ENCODE results near the gene GOLGA6L7.
"Not testable (repeated sequence)": the region's sequence is repeated elsewhere in the genome, so short reads cannot be mapped to it uniquely, and the experiment has no call there.

Gene GOLGA6L7, protein sequence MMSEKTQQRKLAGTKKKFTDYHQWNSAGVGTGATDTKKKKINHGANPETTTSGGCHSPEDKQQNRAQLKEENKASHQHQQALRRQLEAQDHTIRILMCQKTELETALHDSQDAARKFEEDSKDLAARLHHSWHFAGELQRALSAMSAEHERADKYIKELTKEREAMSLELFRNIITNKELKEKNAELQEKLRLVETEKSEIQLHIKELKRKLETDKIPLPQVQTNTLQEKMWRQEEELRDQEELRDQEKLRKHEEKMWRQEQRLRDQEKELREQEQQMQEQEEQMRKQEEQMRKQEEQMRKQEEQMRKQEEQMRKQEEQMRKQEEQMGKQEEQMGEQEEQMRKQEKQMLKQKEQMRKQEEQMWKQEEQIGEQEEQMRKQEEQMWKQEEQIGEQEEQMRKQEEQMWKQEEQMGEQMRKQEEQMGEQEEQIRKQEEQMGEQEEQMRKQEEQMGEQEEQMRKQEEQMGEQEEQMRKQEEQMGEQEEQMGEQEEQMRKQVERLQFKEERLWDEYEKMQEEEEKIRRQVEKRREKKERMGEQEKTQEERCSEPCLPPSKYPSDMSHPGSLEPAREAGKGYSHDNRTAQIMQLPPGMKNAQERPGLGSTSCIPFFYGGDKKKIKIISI

DNA sequence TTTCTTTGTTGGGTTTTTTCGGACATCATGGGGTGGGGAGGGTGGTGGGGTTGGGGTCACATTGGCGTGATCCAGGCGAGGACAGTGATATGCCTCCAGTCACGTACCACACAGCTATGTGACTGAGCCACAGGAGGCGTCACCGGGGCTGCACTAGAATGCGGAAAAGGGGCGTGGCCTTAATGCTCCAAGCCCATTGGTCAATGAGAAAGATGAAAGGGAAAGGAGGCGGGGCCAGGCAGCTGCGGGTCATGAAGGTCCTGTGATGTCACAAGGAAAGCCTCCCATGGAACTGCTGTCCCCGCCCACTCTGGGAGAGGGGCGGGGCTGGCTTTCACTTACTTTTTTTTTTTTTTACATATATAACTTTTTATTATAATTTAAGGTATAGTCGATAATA is at the start of gene GOLGA6L7:
TSS of gene GOLGA6L7 (minus strand) at position 124 of the 400 bp plus-strand sequence. CDS start at position 29, 95 bp downstream.
- not testable (repeated sequence) for DNase-seq (ENCODE audit: low spot score)

DNA sequence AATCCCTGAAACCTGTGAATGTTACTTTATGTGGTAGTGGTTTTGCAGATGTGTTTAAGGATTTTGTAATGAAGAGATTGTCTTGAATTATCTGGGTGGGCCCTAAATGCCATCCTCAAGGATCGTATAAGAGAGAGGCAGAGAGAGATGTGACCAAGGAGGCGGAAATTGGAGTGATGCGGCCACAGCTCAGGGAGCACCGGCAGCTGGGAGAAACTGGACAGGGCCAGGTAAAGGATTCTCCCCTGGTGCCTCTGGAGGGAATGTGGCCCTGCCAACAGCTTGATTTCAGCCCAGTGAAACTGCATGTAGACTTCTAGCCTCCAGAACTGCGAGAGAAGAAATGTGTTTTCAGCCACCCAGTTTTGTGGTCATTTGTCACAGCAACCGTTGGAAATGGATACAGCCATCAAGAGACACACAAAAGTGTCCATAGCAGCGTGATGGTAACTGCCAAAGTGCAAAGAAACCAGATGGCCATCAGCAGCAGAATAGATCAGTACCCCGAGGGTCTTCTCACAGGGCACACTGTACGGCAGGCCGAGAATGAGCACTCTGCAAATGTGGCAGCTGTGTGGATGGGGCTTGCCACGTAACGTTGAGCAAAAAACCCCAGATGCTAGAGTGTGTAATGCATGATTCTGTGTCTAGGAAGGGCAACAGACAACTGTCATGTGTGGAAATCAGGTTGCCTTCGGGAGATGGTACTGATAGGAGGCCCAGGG is 49.6 kb upstream of the GOLGA6L7 start:
- DNase-seq (ENCODE audit: low spot score), result no peak

DNA sequence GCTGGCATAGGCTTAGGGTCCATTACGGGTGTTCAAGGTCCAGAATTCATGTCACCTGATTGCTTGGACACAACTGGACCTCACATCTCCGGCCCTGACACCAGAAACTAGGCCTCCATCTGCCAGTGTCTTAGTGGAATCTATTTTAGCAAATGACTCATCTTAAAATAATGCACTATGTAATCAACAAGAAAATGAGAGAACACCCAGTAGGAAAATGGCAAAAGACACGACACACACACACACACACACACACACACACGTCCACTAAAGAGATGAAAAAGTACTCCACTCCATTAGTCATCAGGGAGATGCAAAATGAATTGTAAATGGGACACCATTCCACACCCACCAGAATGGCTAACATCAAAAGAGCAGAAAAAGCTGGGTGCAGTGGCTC is 48.5 kb upstream of the GOLGA6L7 start:
- no peak for DNase-seq (ENCODE audit: low spot score)

DNA sequence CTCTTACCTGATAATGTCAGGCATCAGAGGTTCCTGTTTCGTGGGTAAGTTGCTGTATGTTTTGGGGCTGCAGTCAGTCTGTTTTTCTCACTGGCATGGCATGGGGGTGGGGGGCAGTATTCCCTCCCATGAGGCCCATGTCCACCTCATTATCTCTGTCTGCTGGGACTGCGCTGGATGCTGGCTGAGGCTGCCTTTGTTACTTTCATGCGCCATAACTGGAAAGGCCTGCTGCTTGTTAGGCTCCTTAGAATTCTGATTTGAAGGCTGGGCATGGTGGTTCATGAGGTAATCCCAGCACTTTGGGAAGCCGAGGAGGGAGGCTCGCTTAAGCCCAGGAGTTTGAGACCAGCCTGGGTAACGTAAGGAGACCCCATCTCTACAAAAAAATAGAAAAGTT is 47.1 kb upstream of the GOLGA6L7 start:
- DNase-seq (ENCODE audit: low spot score), result no peak

DNA sequence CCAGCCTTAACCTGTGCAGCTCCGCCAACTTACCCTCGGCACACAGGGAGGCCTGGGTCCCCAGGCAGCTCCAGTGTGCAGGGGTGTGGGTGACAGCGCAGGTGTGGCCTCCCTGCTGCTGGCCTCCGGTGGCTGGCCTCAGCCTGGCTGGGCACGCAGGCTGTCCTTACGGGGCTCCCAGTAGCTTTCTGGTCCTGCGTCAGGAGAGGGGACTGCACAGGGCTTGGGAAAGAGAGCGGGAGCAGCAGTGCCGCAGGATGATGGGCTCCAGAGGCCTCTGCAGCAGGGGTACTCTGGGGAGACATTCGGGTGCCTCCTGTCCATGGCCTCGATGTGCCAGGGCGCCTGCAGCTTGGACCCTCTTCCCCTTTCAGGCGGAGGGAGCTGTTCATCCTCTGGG is 46.7 kb upstream of the GOLGA6L7 start:
- DNase-seq (ENCODE audit: low spot score), result no peak

DNA sequence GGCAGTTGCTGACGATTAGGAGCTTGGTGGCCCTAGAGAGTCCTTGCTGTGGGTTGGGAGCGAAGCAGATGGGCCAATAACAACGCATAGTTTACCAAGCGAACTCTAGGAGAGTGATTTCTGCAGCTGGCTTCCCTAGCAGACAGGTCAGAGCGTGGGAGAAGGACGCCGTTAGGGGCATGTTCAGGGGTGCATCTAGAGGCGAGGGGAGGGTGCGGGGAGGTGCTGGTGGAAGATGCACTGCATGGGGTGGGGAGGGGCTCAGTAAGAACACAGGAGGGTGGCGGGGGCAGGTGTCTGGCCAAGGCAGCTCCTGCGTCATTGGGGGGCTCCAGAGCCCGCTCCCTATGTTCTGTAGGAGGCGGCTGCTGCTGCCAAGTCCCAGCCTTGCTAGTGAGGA is 46.2 kb upstream of the GOLGA6L7 start:
- DNase-seq (ENCODE audit: low spot score), result no peak

DNA sequence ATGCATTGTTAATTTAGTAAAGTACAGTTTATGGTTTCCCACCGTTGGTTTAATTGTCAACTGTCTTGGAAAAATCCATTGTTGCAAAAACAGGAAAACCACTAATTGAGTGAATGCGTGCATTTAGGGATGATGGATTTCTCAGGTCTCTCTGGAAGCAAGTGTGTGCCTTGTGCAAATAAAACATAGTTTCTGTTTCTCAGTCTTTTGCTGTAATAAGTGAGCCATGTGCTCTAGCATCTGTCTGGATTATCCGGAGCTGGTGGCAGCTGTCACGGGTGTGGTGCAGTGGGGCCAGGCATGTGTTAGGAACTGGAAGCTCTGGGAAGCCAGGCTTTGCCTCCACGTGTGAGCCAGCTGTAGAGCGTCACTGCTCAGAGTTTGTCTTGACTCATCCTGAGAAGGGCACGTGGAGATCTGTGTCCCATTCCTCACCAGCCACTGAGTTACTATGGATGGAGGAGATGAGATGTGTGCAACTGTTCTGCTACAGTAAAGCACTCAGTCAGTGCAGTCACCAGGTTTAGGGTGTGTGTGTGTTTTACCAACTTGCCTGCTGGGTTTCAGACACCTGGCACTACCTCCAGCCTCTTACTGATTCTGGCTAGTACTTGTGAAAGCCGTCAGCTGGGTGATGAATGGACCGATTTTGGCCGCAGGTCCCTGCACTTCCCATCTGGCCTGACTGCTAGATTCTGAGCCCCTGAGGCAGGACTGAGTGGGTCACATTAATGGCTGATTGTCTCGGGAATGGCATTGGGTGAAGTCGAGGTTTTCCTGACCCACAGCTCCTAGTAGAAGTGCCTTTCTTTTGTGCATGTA is 44.6 kb upstream of the GOLGA6L7 start:
- no peak for DNase-seq (ENCODE audit: low spot score)

DNA sequence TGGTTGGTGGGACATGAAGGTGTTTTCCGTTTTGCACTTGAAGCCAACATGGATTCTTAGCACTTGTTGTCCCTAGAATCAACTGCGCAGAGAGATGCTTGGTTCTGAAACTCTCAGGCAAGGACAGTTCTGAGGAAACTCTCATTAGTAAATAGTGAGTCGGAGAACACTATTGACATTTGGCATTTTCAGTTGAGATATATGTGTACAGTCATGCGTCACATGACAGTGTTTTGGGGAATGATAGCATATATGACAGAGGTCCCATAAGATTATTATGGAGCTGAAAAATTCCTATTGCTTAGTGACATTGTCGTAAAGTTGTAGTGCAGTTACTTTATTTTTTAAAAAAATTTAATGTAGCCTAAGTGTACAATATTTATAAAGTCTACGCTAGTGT is 43.1 kb upstream of the GOLGA6L7 start:
- DNase-seq (ENCODE audit: low spot score), result no peak

DNA sequence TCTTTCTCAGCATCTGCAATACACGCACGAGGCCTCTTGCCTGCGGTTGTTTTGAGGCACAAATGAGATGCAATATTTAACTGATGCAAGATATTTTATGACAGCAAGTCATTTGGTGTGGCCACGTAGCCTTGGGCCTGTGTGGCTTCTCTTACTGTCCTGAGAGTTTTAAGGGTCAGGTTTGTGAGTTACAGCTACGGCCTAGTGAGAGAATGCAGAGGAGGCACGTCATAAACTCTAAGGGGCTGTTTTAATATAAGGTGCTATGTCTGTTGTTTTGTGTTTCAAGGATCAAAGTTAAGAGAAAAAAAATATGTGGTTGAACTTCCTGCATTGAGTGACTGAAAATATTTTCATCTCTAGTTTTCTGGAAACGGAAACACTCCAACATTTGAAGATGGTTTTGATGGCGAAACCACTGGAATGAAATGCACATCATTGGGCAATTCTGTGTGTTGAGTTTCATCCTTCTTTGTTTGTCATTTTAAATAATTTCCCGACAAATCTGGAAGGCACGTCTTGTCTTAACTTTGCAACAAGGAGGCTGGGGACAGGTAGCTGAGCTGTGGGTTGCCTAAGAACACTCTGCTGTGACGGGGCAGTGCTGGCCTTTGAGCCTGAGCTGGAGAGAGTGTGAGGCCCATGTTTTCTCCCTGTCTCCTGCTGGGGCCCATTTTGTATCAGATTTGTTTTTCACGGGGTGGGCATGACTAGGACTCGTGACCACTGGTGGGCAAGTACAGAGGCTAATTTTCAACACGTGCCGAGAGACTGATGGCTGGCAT is 42.5 kb upstream of the GOLGA6L7 start:
- no peak for DNase-seq (ENCODE audit: low spot score)

DNA sequence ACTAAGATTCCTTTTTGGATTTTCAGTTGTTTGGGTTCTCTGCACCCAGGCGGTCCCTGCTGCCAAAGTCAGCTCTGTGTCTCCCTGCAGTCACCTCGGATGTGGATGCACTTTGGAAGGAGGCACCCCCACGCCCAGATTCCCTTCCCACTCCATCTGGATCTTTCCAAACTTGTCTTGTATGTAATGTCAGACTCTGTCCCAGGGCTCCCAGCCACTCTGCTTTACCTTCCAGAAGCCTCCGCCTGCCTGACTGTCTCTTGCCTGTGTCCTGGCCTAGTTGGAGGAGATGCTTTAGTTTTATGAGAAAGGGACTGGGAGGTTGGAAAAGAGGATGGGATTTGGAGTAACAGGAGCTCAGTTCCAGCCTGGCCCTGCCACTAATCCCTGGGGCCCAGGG is 41.8 kb upstream of the GOLGA6L7 start:
- DNase-seq (ENCODE audit: low spot score), result not testable (repeated sequence)

DNA sequence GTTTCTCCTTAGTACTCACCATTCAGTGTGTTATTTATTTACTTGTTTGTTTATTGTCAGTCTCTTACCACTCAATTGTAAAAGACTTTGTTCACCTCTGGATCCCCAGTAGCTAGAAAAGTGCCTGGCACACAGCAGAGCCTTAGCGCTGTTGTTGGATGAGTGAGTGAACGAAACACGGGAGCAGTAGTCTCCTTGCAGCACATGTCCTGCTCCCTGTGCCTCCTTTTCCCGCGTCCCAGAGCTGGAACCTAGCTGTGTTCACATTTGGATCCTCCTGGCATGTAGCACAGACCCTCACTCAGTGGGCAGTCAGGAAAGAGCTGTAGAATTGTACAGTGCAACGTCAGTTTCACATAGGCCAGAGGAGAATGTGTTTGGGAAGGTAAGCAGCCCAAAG is 41.4 kb upstream of the GOLGA6L7 start:
- not testable (repeated sequence) for DNase-seq (ENCODE audit: low spot score)

DNA sequence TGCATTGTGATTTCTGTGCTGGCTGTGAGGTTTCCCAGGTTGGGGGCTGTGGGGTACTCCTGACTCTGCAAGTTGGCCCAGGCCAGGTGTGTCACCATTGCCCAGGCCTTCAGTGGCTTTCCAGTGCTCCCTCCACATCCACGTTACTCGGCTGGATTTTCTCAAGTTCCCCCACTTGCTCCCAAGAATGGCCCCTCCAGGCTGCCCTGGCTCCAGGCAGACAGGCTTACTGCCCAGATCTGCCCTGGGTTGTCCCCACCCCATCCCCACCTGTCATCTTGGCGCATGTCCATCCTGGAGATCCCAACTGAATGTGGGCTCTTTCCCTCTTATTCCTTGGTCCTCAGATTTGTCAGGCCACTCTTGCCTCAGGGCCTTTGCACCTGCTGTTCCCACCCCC is 40.9 kb upstream of the GOLGA6L7 start:
- DNase-seq (ENCODE audit: low spot score), result no peak

DNA sequence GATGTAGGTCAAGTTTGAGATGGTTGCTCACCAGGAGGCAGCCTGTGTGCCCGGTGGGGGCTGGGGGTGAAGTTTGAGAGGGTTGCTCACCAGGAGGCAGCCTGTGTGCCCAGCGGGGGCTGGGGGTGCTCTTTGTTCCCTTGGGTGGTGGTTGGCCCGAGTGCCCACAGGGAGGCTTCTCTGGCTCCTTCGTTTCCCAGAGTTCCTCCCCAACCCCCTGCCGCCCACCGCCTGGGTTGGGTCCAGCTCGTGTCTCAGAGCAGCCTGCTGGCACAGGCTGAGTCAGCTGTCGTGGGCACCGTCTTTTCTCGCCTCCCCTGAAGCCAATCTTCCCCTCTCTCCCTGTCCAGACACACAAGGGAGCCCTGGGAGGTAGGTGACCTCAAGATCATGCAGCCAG is 40.5 kb upstream of the GOLGA6L7 start:
- no peak for DNase-seq (ENCODE audit: low spot score)

DNA sequence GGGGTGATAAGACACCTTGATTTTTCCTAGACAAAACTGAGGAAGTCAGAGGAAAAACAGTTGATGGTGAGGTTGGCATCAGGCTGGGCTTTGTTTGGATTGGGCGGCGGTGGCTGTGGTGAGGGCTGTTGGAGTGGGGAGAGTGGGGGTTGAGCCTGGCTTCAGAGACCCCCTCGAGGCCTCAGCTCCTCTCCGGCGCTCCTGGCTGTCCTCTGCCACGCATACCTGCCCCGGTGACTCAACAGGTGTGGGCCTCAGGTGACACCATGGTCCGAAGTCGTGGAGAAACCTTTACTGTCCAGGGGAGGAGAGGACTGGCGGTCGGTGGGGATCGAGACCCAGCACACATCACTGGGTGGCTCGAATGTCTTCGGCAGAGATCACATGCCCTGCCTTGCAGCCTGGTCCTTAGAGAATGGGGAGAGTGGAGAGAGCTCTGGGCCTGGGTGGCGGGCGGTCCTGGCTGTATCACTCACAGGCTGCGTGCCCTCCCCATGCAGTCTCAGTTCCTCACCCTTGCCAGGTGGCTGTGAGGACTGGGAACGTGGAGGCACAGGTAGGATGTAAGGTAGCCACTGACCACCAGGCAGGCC is 40.0 kb upstream of the GOLGA6L7 start:
- DNase-seq (ENCODE audit: low spot score), result no peak

DNA sequence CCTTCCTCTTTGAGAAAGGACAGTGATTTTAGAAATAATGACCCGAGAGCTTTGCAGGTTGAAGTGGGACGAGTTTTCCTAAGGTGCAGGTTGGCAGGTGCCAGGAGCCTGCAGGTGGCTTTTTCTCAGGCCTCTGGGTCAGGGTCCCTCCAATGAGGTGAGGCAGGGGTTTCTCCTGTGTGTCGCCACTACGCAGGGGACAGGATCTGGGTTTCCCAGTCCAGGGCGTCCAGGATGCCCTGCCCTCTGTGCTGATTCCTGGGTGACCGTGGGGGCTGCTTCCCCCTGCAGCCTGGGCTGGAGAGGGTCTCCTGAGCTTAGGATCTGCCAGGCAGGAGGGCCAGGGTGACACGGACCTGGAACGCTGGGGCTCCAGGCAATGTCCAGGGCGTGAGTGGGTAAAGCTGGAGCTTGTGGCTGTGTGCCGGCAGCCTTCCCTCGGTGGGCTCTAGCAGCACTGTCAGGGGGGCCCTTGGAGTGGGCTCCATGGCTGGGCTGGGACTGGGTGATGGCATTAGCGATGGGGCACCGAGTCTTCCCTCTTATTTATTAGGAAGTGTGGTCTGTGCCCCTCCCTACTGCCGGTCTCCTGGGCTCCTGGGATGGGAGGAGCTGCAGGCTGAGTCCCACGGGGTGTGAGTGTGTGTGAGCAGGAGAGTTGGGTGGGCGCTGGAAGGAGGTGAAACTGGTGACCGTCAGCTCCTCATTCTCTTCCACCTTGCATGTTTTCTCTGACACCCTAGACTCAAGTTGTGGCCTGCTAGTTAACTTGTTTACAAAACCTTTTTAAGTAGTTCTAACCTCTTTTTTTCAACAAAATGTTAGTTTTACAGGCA is 39.1 kb upstream of the GOLGA6L7 start:
- no peak for DNase-seq (ENCODE audit: low spot score)

DNA sequence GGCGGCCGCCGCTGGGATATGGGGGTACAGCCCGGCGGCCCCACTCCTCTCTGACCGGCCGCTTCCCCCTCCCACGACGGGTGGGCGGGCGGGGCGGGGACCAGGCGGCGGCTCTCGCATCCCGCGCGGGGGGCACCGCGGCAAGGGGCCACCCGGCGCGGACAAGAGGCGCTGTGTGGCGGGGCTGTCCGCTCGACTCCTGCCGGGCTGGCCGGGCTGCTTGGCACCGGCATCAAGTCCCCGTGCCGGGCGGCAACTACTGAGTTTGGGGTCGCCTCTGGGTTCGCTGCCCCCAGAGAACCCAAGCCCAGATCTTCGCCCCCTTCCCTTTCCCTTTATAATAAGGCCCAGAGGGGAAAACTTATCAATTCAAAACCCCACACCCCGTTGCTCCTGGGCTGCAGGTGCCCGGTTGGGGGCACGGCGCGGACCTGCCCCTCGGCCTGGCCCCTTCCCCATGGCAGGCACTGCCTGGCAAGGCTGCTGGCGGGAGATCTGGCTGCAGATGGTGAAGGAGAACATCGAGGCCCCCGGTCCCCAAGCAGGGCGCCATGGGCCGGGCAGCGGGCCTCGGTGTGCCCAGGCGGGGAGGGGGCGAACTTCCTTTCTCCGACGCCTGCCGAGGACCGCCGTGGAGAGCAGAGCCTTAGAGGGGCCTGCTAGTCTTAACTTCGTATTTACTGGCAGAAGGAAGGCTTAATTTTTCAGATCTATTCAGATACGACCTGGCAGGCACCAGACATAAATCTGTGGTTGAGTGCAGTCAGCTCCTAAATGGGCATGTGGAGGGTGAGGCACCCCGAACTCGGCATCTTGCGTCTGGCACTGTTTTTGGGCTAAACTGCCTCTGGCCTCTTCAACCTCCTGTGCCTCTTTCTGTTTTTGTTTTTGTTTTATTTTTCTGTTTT is 38.2 kb upstream of the GOLGA6L7 start:
- DNase-seq (ENCODE audit: low spot score), result no peak

DNA sequence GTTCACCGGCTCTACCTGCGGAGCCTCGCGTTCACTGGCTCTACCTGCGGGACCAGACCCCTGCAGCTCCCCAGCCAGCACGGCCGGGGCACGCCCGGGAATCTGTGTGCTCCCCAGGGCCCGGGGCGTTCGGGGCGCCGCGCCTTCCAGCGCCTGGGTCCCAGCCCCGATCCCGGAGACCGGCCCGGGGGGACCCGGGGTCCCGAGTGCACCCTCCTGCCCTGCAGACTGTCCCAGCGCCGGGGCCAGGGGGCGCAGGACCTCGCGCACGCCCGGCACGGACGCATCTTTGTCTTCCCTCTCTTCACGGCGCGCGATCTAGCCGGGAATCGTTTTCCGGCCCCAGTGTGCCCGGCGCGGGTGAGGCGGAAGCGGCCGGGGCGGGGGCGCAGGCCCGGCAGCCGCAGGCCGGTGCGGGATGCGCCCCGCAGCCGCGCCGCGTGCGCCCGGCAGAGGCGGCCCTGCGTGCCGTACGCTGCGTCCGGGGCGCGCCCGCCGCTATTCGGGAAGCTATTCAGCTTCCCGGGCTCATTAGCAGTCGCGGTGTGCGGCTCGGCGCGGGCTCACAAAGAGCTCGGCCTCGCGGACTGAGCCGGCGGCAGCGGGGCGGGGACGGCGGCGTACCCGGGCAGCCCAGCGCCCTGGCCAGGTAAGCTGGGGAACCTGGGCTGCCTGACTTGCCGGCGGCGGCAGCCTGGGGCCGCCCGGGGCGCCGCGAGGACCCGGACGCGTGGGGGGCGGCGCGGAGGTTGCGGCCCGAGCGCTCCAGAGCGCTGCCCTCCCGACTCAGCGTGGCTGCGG is 37.4 kb upstream of the GOLGA6L7 start, which contains the start of gene APBA2:
TSS of gene APBA2 (plus strand) at position 345 of the 801 bp plus-strand sequence. CDS start 167,911 bp downstream, outside the sequence.
- no peak for DNase-seq (ENCODE audit: low spot score)

DNA sequence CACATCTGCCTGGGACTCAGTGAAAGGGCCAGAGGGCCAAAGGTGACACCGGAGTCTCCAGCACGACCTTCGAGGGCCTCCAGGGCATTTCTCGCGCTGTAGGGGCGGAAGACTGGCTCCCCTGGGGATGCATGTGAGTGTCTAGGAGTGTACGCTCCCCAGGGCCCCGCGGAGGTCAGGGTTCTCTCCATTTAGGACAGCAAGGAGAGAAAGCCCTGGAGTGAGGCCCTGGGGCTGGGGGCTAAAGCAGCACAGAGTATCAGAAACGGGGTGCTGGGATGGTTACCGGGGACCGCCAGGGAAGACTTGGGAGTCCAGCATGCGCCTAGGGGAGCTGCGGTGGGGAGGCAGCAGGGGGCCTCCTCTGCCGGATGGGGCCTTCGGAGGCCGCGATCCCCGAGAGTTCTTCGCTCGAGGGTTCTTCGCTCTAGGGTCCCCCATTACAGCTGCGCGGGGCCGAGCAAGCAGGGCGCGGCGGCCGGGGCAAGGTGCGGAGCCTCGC is 36.7 kb upstream of the GOLGA6L7 start:
- DNase-seq (ENCODE audit: low spot score), result no peak
